H9 (cell line): Measurements from ENCODE around the gene FAU. TPM values are rescaled to one million over a fixed set of nuclear protein-coding genes. Genes with fewer than 3 reads are reported as not detected.

Experiments
- DNase-seq: peaks from one replicate; pipeline ENCODE4 v3.0.0-alpha.2; 2017
- H2AFZ ChIP-seq: one replicate; pipeline ENCODE4 v1.6.1; 2013; ENCODE audit warnings: mild to moderate bottlenecking, low read length, control low read depth, moderate library complexity
- H2AK5ac ChIP-seq: 2 replicates; pipeline ENCODE4 v1.6.1; 2013; ENCODE audit warnings: low read length, control low read depth, mixed read lengths; ENCODE audit not compliant: insufficient read length
- H2BK120ac ChIP-seq: one replicate; pipeline ENCODE4 v1.6.1; 2013; ENCODE audit warnings: low read depth, mild to moderate bottlenecking, low read length, control low read depth, inconsistent platforms; ENCODE audit not compliant: poor library complexity, severe bottlenecking
- H2BK12ac ChIP-seq: 2 replicates; pipeline ENCODE4 v1.6.1; 2013; ENCODE audit warnings: low read length, control low read depth, mixed read lengths, low read depth; ENCODE audit not compliant: insufficient read length
- H2BK15ac ChIP-seq: 2 replicates; pipeline ENCODE4 v1.6.1; 2013; ENCODE audit warnings: low read depth, low read length, control low read depth
- H2BK20ac ChIP-seq: one replicate; pipeline ENCODE4 v1.6.1; 2013; ENCODE audit warnings: low read depth, mild to moderate bottlenecking, low read length, control low read depth, inconsistent platforms; ENCODE audit not compliant: poor library complexity, severe bottlenecking
- H2BK5ac ChIP-seq: 2 replicates; pipeline ENCODE4 v1.6.1; 2013; ENCODE audit warnings: low read length, control low read depth, mixed read lengths; ENCODE audit not compliant: insufficient read length
- H3K14ac ChIP-seq: 2 replicates; pipeline ENCODE4 v1.6.1; 2013; ENCODE audit warnings: low read length, control low read depth; ENCODE audit not compliant: insufficient read depth
- H3K18ac ChIP-seq: 2 replicates; pipeline ENCODE4 v1.6.1; 2013; ENCODE audit warnings: low read depth, mild to moderate bottlenecking, mixed read lengths, low read length, control low read depth; ENCODE audit not compliant: insufficient read length
- H3K23ac ChIP-seq: 2 replicates; pipeline ENCODE4 v1.6.1; 2013; ENCODE audit warnings: low read length, control low read depth, mixed read lengths, low read depth; ENCODE audit not compliant: insufficient read length
- H3K23me2 ChIP-seq: 2 replicates; pipeline ENCODE4 v1.6.1; 2013; ENCODE audit warnings: low read depth, mild to moderate bottlenecking, mixed read lengths, low read length, control low read depth; ENCODE audit not compliant: insufficient read length, poor library complexity, severe bottlenecking
- H3K27ac ChIP-seq: 2 replicates; pipeline ENCODE4 v1.5.1; 2013; ENCODE audit warnings: low read length, control low read depth, mixed read lengths, low read depth; ENCODE audit not compliant: insufficient read length
- H3K27me3 ChIP-seq: 2 replicates; pipeline ENCODE4 v1.6.1; 2013; ENCODE audit warnings: low read length, control low read depth, inconsistent platforms; ENCODE audit not compliant: insufficient read depth
- H3K4ac ChIP-seq: 2 replicates; pipeline ENCODE4 v1.6.1; 2013; ENCODE audit warnings: low read depth, mild to moderate bottlenecking, control low read depth, inconsistent platforms, low read length, moderate library complexity
- H3K4me1 ChIP-seq: 2 replicates; pipeline ENCODE4 v1.6.1; 2013; ENCODE audit warnings: low read length, control low read depth, inconsistent platforms; ENCODE audit not compliant: insufficient read depth
- H3K4me2 ChIP-seq: 2 replicates; pipeline ENCODE4 v1.6.1; 2013; ENCODE audit warnings: low read length, control low read depth, mixed read lengths; ENCODE audit not compliant: insufficient read length, insufficient read depth
- H3K56ac ChIP-seq: 2 replicates; pipeline ENCODE4 v1.6.1; 2013; ENCODE audit warnings: low read depth, mild to moderate bottlenecking, mixed read lengths, low read length, control low read depth; ENCODE audit not compliant: insufficient read length
- H3K79me1 ChIP-seq: 2 replicates; pipeline ENCODE4 v1.6.1; 2013; ENCODE audit warnings: low read depth, mild to moderate bottlenecking, moderate library complexity, low read length, control low read depth, inconsistent platforms; ENCODE audit not compliant: insufficient read depth, poor library complexity, severe bottlenecking
- H3K79me2 ChIP-seq: 2 replicates; pipeline ENCODE4 v1.6.1; 2013; ENCODE audit warnings: low read length, control low read depth, inconsistent platforms; ENCODE audit not compliant: insufficient read depth
- H3K9ac ChIP-seq: 2 replicates; pipeline ENCODE4 v1.6.1; 2013; ENCODE audit warnings: low read length, control low read depth, mixed read lengths; ENCODE audit not compliant: insufficient read length; ENCODE audit errors: extremely low read depth
- H3K9me3 ChIP-seq: one replicate; pipeline ENCODE4 v1.6.1; 2013; ENCODE audit warnings: low read depth, low read length, inconsistent platforms; ENCODE audit not compliant: control insufficient read depth
- H3T11ph ChIP-seq: one replicate; pipeline ENCODE4 v1.6.1; 2013; ENCODE audit warnings: mild to moderate bottlenecking, low read length, control low read depth, inconsistent platforms
- H4K20me1 ChIP-seq: one replicate; pipeline ENCODE4 v1.6.1; 2013; ENCODE audit not compliant: control insufficient read depth, insufficient read length, insufficient read depth
- H4K5ac ChIP-seq: 2 replicates; pipeline ENCODE4 v1.6.1; 2013; ENCODE audit warnings: low read depth, mild to moderate bottlenecking, mixed read lengths, low read length, control low read depth; ENCODE audit not compliant: insufficient read length
- H4K8ac ChIP-seq: replicated peaks from 2 replicates; pipeline ENCODE4 v1.6.1; 2013; ENCODE audit warnings: low read length, control low read depth, mixed read lengths, low read depth; ENCODE audit not compliant: insufficient read length
- H4K91ac ChIP-seq: 2 replicates; pipeline ENCODE4 v1.6.1; 2013; ENCODE audit warnings: low read depth, mild to moderate bottlenecking, moderate library complexity, mixed read lengths, low read length, control low read depth; ENCODE audit not compliant: insufficient read length
- H3K27ac Mint-ChIP-seq, 3 experiments: 2 replicates in 2 of 3; 3 replicates in 1 of 3; pipeline ENCODE4 v1.8.0; 2020 to 2021; ENCODE audit warnings: mixed read lengths in 3 of 3, mild to moderate bottlenecking in 1 of 3, moderate library complexity in 1 of 3
- H3K27me3 Mint-ChIP-seq: 2 replicates; pipeline ENCODE4 v1.8.0; 2021; ENCODE audit warnings: low read depth, mild to moderate bottlenecking, moderate library complexity, mixed read lengths
- H3K36me3 Mint-ChIP-seq, 3 experiments: 2 replicates in 2 of 3; 3 replicates in 1 of 3; pipeline ENCODE4 v1.8.0; 2020 to 2021; ENCODE audit warnings: low read depth in 3 of 3, mixed read lengths in 3 of 3; ENCODE audit not compliant: insufficient read depth in 1 of 3
- H3K4me1 Mint-ChIP-seq, 2 experiments: 2 replicates each; pipeline ENCODE4 v1.8.0; 2020; ENCODE audit warnings: mixed read lengths in 2 of 2
- H3K4me3 Mint-ChIP-seq, 2 experiments: 2 replicates in 1 of 2; 3 replicates in 1 of 2; pipeline ENCODE4 v1.8.0; 2020 to 2021; ENCODE audit warnings: mild to moderate bottlenecking in 2 of 2, mixed read lengths in 2 of 2, moderate library complexity in 1 of 2
- H3K9me3 Mint-ChIP-seq, 2 experiments: 2 replicates in 1 of 2; 3 replicates in 1 of 2; pipeline ENCODE4 v1.8.0; 2020; ENCODE audit warnings: mild to moderate bottlenecking in 2 of 2, mixed read lengths in 2 of 2, moderate library complexity in 1 of 2
- WGBS: extraction: QIAGEN DNeasy Blood & Tissue Kit; methylation state at CpG from one replicate; pipeline ENCODE4 v1.1.7; 2013; ENCODE audit warnings: missing lambda C conversion rate, low lambda C conversion rate, mixed read lengths; ENCODE audit not compliant: insufficient read length; ENCODE audit errors: extremely low coverage; 5-methylcytosine and 5-hydroxymethylcytosine counted together
- total RNA-seq: library from RNA; stranded (reverse); gene quantifications from 2 replicates; pipeline ENCODE4 v1.2.1, GENCODE V29; 2021
- TF ChIP-seq, protein P1 (sequence below): fragments of 200-600 bp; sonication (generic); conservative IDR thresholded peaks from 3 replicates; pipeline ENCODE4 v1.8.0; 2021; ENCODE audit warnings: antibody characterized with exemption, mild to moderate bottlenecking

The FAU gene
- total RNA-seq, 1 experiment from 2014 or later: 898 TPM

DNA sequence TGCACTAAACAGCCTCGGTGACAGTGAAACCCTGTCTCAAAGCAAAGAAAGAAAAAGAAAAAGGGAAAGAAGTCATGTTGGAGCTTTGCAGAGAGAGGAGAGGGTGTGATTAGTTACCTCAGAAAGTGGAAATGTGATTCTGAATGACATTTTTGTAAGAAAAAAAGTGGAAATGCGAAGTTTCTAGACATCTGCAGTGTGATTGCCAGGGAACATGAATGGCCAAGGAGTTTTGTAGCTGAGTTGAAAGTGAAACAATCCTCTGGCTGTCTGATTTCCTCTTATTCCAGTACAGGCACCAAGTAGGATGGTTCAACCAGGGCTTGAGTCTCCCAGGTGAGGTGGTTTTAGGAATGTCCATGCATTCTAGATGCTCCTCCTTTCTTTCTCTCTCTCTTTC lies 30.2 kb upstream of the FAU start:
- Histone ChIP-seq H3K79me2 (no peaks in the 10 kb centered on the region), H3K14ac (no peak overlapping the region), H3K27ac (no peak overlapping the region), H3K18ac (no peak overlapping the region), H3K4me2 (no peak overlapping the region), H2BK15ac (no peak overlapping the region), H3K9ac (no peak overlapping the region), H4K20me1 (no peaks in the 10 kb centered on the region), H2AK5ac (no peak overlapping the region), H3K23me2 (no peaks in the 10 kb centered on the region), H3T11ph (no peak overlapping the region), H4K91ac (no peak overlapping the region), H3K4ac (no peak overlapping the region), H2BK20ac (no peak overlapping the region), H4K5ac (no peak overlapping the region), H3K23ac (no peak overlapping the region), H2BK5ac (no peak overlapping the region), H4K8ac (no peak overlapping the region), H2BK12ac (no peak overlapping the region), H3K79me1 (no peaks in the 10 kb centered on the region), H3K4me1 (no peaks in the 10 kb centered on the region), H3K9me3 (no peaks in the 10 kb centered on the region), H2BK120ac (no peak overlapping the region), H3K56ac (no peak overlapping the region), H2AFZ (no peak overlapping the region), H3K27me3 (no peaks in the 10 kb centered on the region)
- peaks cover 3% of the 10 kb centered on the region in 2 experiments; a peak in 3 of 5 replicates for H3K9me3 Mint-ChIP-seq
- DNase-seq: no peak
- peaks cover 12% of the 10 kb centered on the region for H3K27me3 Mint-ChIP-seq
- no peak overlapping the region for H3K27ac Mint-ChIP-seq
- H3K4me1 Mint-ChIP-seq: peaks cover 5 to 6% of the 10 kb centered on the region in 2 experiments; a peak in 3 of 4 replicates
- H3K36me3 Mint-ChIP-seq: no peaks in the 10 kb centered on the region
- no peak overlapping the region for H3K4me3 Mint-ChIP-seq
- no CpG with 5 or more reads among the region's 2 CpGs for WGBS
- TF ChIP-seq, protein P1, sequence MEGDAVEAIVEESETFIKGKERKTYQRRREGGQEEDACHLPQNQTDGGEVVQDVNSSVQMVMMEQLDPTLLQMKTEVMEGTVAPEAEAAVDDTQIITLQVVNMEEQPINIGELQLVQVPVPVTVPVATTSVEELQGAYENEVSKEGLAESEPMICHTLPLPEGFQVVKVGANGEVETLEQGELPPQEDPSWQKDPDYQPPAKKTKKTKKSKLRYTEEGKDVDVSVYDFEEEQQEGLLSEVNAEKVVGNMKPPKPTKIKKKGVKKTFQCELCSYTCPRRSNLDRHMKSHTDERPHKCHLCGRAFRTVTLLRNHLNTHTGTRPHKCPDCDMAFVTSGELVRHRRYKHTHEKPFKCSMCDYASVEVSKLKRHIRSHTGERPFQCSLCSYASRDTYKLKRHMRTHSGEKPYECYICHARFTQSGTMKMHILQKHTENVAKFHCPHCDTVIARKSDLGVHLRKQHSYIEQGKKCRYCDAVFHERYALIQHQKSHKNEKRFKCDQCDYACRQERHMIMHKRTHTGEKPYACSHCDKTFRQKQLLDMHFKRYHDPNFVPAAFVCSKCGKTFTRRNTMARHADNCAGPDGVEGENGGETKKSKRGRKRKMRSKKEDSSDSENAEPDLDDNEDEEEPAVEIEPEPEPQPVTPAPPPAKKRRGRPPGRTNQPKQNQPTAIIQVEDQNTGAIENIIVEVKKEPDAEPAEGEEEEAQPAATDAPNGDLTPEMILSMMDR: no peak
